HG02610 (cell line): ENCODE data around the gene GCSAML.

Source experiments
- ATAC-seq: cut with Tn5 transposase; IDR thresholded peaks from one replicate; pipeline ENCODE4 v1.9.1; 2021; ENCODE audit warnings: mild to moderate bottlenecking, moderate library complexity; ENCODE audit not compliant: unreplicated experiment

GCSAML gene

DNA sequence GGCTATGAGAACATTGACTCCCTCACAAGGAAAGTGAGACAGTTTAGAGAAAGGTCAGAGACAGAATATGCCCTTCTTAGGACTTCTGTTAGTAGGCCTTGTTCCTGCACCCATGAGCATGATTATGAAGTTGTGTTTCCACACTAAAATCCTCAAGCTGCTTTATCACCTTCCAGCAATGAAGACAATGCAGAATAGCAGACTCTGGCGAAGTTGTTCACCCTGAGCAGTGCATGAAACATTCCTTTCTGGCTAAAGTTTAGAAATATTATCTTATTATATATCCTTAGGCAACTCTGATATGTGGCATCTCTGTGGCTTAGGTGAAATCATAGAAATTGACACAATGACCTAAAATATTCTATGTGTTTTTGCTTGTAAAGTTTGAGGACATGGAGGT is 25.3 kb downstream of the GCSAML start:
- no peak for ATAC-seq

DNA sequence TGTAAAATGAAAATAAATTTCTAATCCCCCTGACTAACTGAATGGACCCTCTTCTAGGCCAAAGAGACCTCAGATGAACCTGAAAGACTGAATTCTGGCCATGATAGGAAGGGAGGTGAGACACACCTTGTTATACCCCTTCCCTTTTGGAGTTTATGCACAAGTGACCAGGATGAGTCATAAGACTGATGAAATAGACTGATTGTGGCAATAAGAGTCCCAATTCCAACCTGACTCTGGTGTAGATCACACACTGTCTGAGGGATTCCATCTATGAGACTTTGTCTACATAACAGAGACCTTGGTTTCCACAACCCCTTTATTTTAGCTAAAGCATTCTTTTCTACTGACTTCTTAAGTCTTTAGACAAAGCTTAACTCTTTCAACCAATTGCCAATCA is 25.7 kb downstream of the GCSAML start:
- ATAC-seq = no peak

DNA sequence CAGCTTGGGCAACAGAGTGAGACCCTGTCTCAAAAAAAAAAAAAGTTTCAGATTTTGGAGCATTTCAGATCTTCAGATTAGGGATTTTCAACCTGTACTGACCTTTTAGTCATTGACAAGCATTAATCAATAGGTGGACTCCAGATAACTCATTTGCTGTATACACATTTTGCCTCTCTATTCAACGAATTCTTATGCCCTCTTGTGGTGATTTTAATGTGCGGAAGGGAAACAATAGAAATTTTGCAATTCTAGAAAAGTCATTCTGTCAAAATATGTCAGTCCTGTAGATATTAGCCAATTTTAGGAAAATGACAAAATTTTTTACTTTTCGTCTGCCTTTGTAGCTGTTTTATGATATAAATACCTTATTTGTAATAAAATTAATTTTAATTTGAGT is 27.6 kb downstream of the GCSAML start:
- no peak for ATAC-seq

DNA sequence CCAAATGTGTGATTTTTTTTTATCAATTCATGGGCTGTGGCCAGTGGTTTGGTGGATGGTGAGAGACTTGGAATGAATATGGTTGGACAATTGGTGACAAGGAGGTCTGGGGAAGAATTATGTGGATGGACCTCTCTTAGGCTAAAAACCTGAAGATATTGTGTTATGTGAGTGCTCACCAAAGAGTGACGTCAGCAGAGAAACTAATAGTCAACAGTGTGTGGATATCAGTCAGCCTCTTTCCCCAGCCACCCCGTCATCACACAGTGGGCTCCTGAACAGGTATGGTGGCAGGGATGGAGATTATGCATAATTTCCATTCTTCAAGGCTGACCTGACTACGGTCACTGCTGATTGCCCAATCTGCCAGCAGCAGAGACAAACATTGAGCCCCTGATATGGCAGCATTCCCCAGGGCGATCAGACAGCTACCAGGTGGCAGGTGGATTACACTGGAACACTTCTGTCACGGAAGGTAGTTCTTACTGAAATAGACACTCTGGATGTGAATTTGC is 30.1 kb downstream of the GCSAML start:
- no peak for ATAC-seq

DNA sequence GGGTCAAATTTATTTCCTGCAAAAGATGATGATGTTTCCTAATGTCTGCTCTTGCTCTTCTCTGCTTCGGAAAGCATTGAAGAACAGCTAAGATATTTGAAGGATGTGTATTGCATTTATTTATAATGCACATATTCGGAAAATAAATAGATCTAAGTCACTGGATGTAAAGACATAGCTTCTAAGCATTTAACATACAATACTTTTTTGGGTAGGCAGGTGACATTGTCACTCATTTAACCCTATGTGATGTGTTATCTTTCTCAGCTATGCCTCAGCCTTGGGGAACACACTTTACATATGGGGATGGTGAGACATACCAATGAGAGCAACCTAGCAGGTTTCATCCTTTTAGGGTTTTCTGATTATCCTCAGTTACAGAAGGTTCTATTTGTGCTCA is 39.1 kb downstream of the GCSAML start, which contains the start of gene OR2G2:
TSS of gene OR2G2 (plus strand) at position 301 of the 400 bp plus-strand sequence. CDS start at position 301, 0 bp downstream.
- ATAC-seq = no peak

DNA sequence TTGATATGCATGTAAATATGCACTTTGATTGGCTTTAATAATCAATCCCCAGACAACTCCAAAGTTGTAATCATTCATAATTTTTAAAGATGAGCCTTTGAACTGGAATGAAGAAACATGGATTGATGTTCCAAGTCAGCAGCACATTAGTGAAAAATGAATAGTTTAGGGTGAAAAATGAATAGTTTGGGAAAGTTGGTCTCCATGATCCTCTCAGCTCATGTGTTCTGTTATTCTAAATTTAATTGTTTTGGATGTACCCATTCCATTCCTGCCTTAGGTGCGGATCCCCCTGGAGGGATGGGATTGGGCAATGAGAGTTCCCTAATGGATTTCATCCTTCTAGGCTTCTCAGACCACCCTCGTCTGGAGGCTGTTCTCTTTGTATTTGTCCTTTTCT is 56.4 kb downstream of the GCSAML start, which contains the start of gene OR2G3:
TSS of gene OR2G3 (plus strand) at position 301 of the 400 bp plus-strand sequence. CDS start at position 301, 0 bp downstream.
- no peak for ATAC-seq

DNA sequence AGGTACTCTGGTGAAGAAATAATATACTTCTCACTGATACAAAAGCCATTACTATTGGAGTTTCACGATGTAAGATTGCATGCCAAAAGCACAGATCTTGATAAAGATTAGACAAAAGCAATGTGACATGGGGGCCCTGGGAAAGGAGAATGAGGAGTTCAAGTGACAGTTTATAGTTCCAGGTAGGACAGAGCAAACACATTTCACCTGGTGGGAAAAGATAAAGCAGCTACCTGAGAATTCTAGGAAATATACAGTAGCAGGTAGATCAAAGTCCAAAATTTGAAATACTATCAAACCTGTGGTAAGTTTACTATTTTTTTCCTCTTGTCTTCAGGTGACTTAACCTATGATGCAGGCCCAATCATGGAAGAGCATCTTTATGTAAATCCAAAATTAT is 64.5 kb downstream of the GCSAML start:
- ATAC-seq = no peak

DNA sequence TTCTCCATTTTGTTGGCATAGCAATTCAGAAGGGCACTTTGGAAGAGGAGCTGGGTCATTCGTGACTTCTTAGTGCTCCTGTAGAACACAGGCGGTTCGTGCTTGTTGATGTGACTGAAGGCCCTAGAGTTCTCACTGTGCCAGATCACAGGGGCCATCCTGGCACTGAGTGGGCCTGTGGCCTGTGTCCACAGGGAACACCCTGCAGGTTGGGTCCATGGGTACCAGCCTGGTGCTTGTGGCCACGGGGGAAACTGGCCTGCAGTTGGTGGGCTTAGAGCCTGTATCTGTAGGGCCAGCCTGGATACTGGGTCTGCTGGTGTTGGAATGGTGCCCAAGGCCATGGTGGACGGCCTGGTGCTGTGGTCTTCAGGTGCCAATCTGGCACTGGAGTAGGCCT is 65.7 kb downstream of the GCSAML start:
- ATAC-seq = no peak
